LoVo (cell line): ENCODE results near the gene TSPAN14.

Experiments
- DNase-seq: peaks from one replicate; pipeline ENCODE4 v3.0.0-alpha.2; 2016; ENCODE audit warnings: low spot score

The TSPAN14 gene

GRCh38 chr10:80504158-80504811 lies 50.2 kb downstream of the TSPAN14 start:
- no peak for DNase-seq

DNA sequence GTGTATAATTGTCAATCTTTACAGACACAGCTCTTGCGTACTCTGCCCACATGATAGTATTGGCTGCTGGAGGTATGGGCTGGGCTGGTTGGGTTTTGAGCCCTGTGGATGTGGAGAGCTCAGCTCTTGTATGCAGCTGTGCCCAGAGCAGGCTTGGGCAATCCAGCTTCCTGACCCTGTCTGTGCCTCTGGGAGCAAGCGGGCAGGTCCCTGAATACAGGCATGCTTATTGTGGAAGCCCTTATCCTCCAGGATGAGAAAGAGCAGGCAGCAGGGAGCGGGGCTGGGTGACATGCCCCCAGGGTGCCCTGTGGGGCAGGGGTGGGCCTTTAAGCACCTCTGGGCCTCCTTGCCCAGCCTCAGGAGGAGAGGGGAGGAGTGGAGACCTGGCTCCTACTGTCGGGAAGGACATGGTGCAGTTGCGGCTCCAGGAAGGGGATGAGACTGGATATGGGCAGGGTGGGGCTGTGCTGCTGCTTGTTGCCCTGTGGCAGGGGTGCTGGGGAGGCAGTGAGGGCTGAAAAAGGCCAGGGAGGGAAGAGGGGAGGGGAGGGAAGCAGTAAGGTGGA lies 50.9 kb downstream of the TSPAN14 start:
- DNase-seq, result no peak

DNA sequence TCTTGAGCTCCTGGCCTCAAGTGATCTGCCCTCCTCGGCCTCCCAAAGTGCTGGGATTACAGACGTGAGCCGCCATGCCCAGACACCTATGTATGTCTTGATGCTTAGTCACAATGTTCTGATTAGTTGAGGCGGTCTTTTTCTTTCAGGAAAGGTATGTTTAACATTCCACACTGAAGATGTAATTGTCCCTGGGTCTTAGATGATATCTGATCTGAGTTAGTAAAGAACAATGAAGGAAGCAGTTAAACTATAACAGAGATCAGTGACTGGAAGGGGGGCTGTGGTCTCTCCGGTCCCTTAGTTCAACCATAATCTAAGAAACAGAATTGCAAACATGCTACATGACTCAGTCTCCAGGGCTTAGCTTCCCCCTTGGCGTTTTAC lies 52.1 kb downstream of the TSPAN14 start:
- DNase-seq, result no peak

GRCh38 chr10:80506836-80507487 lies 52.9 kb downstream of the TSPAN14 start:
- DNase-seq, result no peak

DNA sequence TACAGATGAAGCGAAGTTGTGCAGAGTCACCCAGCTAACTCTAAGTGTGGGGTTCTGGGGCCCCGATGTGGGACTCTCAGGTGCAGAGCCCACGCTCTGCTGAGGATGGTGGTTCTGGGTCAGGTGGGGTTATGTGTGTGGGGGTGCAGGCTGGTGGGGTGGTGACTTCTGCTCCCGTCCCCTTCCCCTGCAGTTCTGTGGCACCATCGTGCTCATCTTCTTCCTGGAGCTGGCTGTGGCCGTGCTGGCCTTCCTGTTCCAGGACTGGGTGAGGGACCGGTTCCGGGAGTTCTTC lies 54.9 kb downstream of the TSPAN14 start:
- no peak for DNase-seq

DNA sequence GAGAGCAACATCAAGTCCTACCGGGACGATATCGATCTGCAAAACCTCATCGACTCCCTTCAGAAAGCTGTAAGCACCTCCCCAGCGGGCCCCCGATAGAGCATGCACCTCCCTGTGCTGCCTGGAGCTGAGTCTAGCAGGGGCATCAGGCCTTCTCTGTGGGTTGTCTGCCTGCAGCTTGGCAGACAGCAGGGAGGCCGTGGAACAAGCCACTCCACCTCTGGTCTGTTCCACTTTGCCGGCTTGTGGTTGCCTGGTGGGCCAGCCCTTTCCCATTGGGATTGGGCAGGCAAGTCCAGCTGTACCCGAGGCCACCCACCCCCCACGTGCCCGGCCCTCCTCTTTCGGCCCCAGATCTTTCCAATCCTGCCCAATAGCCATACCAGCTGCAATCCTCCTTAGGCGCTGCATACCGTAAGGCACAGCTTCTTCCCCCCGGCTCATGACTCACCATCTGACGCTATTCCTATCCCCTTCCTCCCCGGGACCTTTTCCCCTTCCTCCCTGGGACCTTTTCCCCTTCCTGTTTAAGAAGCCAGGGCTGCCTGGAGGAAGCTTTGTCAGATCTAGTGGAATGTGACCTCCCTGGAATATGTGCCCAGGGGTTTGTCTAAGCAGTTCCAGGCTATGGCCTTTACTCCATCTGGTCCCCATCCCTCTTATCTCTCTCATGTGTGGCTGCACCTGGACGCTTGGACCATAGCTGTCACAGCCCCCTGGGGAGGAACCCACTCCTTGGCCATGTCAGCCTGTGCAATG lies 55.5 kb downstream of the TSPAN14 start:
- DNase-seq, result no peak

DNA sequence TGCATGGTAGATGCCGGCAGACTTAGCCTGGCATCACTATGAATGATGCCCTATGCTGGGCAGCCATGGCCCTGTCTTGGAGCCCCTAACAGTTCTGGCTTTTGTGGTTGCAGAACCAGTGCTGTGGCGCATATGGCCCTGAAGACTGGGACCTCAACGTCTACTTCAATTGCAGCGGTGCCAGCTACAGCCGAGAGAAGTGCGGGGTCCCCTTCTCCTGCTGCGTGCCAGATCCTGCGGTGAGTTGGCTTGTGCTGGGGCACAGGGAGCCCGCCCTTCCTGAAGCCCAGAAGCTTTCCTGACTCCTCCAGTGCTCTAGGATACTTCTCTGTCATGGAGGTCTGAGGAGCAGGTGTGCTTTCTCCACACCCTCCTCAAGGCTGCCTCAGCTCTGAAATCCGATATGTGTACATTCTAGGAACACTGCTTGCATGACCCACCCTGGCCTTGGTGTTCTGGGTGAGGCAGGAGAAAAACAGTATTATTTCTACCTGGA lies 58.0 kb downstream of the TSPAN14 start:
- no peak for DNase-seq

DNA sequence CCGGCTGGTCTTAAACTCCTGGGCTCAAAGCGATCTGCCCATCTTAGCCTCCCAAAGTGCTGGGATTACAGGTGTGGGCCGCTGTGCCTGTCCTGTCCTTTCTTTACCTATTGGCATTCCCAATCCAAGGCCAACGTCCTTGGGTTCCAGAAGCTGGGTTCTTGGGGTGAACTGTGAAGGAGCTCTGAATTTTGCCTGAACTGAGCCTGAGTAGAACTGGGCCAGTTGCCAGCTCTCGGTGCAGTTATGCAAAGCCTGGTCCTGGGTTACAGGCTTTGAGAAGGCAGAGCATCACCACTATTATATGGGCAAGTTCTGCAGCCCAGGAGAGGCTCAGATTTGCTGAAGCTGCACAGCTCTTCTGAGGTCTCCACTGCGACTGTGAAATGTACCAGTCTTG lies 59.0 kb downstream of the TSPAN14 start:
- no peak for DNase-seq

DNA sequence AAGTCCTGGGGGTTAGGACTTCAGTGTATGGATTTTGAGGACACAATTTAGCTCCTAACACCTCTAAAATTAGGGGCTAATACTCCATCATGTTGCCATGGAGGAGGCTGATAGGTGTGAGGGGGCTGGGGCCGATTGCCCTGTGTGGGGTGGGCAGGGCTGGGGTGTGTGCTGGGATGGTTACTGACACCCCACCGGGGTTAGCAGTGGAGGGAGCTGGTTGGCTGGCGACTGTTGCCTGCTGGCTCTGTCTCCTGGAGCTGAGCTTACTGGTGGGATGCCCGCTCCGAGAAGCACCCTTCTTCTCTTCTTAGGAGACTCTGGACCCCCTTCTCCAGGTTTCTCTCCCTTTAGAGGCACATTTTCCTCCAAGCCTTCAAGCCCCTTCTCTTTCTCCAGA lies 61.4 kb downstream of the TSPAN14 start:
- DNase-seq, result no peak

DNA sequence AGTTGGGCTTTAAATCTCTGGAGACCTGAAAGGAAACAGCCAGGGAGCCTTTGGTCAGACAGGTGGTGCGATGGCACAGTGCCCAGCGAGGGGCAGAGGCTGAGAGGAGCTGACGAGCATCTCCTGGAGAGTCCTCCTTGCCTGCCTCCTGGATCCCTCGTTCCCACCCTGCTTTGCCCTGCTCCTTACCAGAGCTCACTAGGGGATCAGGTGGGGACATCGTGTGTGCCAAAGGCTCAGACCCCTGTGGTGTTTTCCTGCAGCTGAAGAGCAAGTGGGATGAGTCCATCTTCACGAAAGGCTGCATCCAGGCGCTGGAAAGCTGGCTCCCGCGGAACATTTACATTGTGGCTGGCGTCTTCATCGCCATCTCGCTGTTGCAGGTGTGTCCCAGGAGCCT lies 61.8 kb downstream of the TSPAN14 start:
- no peak for DNase-seq

DNA sequence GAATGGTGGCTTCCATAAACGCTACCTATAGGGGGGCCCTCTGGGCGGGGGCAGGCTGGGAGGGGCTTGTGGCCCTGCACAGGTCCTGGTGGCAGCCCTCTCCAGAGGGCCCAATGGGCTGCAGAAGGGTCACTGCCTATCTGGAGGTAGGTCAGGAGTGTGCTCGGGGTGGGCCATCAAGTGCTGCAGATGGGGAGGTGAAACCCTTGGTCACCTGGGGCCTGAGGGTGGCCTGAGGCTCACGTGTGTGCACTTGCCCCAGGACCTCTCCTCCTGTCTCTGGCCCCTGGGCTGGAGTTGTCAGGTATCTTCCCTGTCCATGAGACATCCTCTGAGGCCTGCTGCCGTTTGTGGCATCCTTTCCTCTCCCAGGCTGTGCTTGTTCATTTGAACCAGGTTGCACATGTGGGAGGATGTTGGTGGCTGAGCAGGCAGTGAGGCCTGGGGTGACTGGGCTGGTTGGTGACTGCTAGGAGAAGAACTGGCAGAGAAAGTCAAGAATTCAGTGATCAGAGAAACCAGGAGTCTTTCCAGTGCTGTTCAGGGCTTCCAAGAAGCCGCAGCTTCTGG lies 62.5 kb downstream of the TSPAN14 start:
- DNase-seq, result no peak

DNA sequence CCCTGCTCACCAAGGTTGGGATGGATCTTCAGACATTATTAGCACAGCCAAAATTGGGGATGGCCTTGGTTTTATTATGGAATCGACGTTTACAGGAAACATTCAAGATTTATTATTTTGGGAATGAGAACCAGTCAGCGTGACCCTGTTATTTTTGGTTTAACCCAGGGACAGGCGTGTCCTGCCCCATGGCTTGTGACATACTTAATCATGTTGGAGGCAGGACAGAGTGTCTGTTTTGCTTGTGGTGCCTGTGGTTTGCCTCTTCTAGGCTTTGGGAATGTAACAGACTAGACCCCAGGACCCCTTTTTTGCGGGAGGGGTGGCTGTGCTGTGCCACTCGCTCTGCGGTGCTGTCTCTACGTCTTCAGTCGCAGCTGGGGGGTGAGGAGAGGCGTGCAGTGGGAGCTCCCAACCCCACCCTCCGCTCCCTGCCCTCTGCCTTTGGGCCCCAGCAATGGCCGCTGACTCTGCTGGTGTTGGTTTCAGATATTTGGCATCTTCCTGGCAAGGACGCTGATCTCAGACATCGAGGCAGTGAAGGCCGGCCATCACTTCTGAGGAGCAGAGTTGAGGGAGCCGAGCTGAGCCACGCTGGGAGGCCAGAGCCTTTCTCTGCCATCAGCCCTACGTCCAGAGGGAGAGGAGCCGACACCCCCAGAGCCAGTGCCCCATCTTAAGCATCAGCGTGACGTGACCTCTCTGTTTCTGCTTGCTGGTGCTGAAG lies 63.5 kb downstream of the TSPAN14 start:
- no peak for DNase-seq

GRCh38 chr10:80518143-80518806 lies 64.2 kb downstream of the TSPAN14 start:
- DNase-seq, result no peak

DNA sequence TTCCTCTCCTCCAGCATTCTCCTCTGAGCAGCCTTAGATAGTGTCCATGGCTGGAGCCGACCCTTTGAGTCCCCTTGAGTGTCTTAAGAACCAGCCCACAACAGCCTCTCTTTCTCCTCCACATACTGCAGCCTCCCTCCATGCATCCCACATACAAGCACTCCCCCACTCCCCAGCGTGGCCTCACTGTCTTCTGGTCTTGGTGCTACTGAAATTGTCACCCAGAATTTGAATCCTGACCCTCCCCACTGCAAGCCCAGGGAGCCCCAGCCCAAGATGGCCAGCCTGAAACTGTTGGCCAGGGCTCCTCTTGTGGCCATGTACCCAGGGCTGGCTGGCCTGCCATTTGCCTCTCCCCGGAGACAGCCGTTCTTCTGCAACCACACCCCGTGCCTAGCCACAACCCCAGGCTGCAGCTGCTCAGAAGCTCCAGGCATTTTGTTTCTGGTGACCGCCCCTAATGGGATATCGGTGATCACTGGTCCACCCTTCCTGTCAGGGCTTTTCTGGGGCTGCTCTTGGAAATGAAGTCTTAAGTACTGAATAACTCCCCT lies 64.8 kb downstream of the TSPAN14 start:
- no peak for DNase-seq

DNA sequence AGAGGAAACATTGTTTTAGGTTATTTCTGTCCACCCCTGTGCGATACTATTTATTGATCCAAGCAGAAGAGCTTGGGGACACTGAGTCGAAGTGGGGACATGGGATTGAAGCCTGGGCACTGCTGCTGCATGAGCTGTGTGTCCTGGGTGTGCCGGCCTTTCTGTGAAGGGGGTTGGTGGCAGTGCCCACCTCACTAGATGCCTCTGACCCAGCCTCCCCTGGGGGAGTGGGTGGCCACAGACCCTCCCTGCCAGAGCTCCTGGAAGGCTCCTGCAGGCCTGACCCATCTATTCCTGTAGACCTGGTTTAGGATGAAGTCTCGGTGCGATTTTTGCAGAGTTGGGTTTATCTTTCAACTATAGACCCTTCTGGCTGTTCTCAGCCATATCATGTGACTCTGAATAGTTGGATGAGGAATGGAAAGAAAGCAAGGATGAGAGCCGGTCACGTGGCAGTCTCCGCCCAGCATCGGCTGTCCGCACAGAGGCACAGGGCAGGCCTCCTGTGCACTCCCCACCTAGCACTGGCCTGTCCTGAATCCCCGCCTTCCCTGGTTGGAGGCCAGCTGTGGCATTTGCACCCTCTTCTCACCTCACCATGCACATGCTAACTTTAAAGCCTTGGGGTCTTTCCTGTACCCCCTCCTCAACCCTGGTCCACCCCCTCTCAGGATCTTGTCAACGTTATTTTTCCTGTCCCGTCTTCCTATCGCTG lies 66.0 kb downstream of the TSPAN14 start:
- no peak for DNase-seq

GRCh38 chr10:80520661-80521470 lies 66.8 kb downstream of the TSPAN14 start:
- DNase-seq, result no peak

GRCh38 chr10:80522756-80523363 lies 68.8 kb downstream of the TSPAN14 start:
- DNase-seq, result no peak

DNA sequence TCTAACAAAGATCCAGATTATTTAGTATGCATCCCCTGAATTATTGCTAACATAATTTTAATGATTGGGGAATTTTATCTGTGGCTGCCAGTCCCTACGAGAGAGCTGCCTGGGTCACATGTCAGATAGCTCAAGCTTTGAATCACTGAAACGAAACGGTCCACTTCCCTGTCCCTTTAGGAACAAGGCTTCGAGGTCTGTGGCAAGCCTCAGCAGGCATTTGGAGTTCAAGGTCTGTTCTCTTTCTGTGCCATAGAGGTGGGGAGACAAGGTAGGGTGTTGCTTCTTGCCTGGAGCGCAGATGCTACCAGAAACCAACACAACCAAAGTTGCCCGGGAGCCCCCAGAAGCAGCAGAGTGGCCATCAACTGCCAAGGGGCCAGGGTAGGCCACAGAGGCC lies 69.7 kb downstream of the TSPAN14 start:
- DNase-seq, result no peak
